HEK293 (cell line): Measurements from ENCODE around the gene NIT1.

Experiments used
- AEBP2 ChIP-seq: fragments of 450-650 bp; formaldehyde crosslinking; IDR thresholded peaks from 2 replicates; pipeline ENCODE4 v1.5.1; 2016; ENCODE audit warnings: missing biosample characterization, missing genetic modification characterization, borderline replicate concordance
- ELK4 ChIP-seq: IDR thresholded peaks from 2 replicates; pipeline ENCODE4 v1.6.1; 2011; ENCODE audit warnings: mild to moderate bottlenecking, low read depth, low read length, borderline replicate concordance
- HIC1 ChIP-seq: fragments of 450-650 bp; formaldehyde crosslinking; IDR thresholded peaks from 2 replicates; pipeline ENCODE4 v1.5.1; 2016; ENCODE audit warnings: missing biosample characterization, missing genetic modification characterization
- HOXA7 ChIP-seq: sonication (generic); formaldehyde crosslinking; IDR thresholded peaks from 2 replicates; pipeline ENCODE4 v1.8.1; 2022; ENCODE audit warnings: missing genetic modification reagents, borderline replicate concordance
- KLF7 ChIP-seq: fragments of 450-650 bp; formaldehyde crosslinking; IDR thresholded peaks from 2 replicates; pipeline ENCODE4 v1.5.1; 2016; ENCODE audit warnings: missing biosample characterization, missing genetic modification characterization, borderline replicate concordance
- MZF1 ChIP-seq: fragments of 450-650 bp; formaldehyde crosslinking; IDR thresholded peaks from 2 replicates; pipeline ENCODE4 v1.5.1; 2017; ENCODE audit warnings: missing biosample characterization, missing genetic modification characterization, borderline replicate concordance
- OSR2 ChIP-seq: fragments of 450-650 bp; formaldehyde crosslinking; IDR thresholded peaks from 2 replicates; pipeline ENCODE4 v1.5.1; 2016; ENCODE audit warnings: missing biosample characterization, missing genetic modification characterization
- OVOL3 ChIP-seq: fragments of 450-650 bp; formaldehyde crosslinking; IDR thresholded peaks from 2 replicates; pipeline ENCODE4 v1.5.1; 2016; ENCODE audit warnings: missing biosample characterization, missing genetic modification characterization
- PRDM1 ChIP-seq: fragments of 450-650 bp; formaldehyde crosslinking; IDR thresholded peaks from 2 replicates; pipeline ENCODE4; 2016; ENCODE audit warnings: missing biosample characterization, missing genetic modification characterization
- SALL2 ChIP-seq: fragments of 450-650 bp; formaldehyde crosslinking; IDR thresholded peaks from 2 replicates; pipeline ENCODE4 v1.5.0; 2017; ENCODE audit warnings: missing biosample characterization, mild to moderate bottlenecking, missing genetic modification characterization, borderline replicate concordance
- SCRT1 ChIP-seq: fragments of 450-650 bp; formaldehyde crosslinking; IDR thresholded peaks from 2 replicates; pipeline ENCODE4 v1.5.1; 2016; ENCODE audit warnings: missing biosample characterization, missing genetic modification characterization, borderline replicate concordance
- SP2 ChIP-seq: fragments of 450-650 bp; formaldehyde crosslinking; IDR thresholded peaks from 2 replicates; pipeline ENCODE4 v1.5.1; 2016; ENCODE audit warnings: missing biosample characterization, missing genetic modification characterization
- SP3 ChIP-seq: fragments of 450-650 bp; formaldehyde crosslinking; IDR thresholded peaks from 2 replicates; pipeline ENCODE4 v1.5.1; 2016; ENCODE audit warnings: missing biosample characterization, missing genetic modification characterization
- SP7 ChIP-seq: fragments of 450-650 bp; formaldehyde crosslinking; IDR thresholded peaks from 2 replicates; pipeline ENCODE4 v1.5.1; 2016; ENCODE audit warnings: missing biosample characterization, missing genetic modification characterization
- ZBTB1 ChIP-seq: fragments of 450-650 bp; formaldehyde crosslinking; IDR thresholded peaks from 2 replicates; pipeline ENCODE4 v1.5.1; 2016; ENCODE audit warnings: missing biosample characterization, missing genetic modification characterization
- ZBTB6 ChIP-seq: fragments of 450-650 bp; formaldehyde crosslinking; IDR thresholded peaks from 2 replicates; pipeline ENCODE4 v1.5.1; 2017; ENCODE audit warnings: missing biosample characterization, missing genetic modification characterization
- ZBTB7A ChIP-seq: fragments of 450-650 bp; formaldehyde crosslinking; IDR thresholded peaks from 2 replicates; pipeline ENCODE4 v1.5.1; 2016; ENCODE audit warnings: low read depth, missing biosample characterization, missing genetic modification characterization
- ZBTB8A ChIP-seq: fragments of 450-650 bp; formaldehyde crosslinking; IDR thresholded peaks from 2 replicates; pipeline ENCODE4 v1.5.1; 2016; ENCODE audit warnings: missing biosample characterization, missing genetic modification characterization
- ZFP41 ChIP-seq: fragments of 450-650 bp; formaldehyde crosslinking; IDR thresholded peaks from 2 replicates; pipeline ENCODE4 v1.5.1; 2016; ENCODE audit warnings: missing biosample characterization, missing genetic modification characterization, borderline replicate concordance
- ZFP69B ChIP-seq: fragments of 450-650 bp; formaldehyde crosslinking; IDR thresholded peaks from 2 replicates; pipeline ENCODE4 v1.5.1; 2016; ENCODE audit warnings: missing biosample characterization, missing genetic modification characterization
- ZNF132 ChIP-seq: fragments of 450-650 bp; formaldehyde crosslinking; IDR thresholded peaks from 2 replicates; pipeline ENCODE4 v1.5.1; 2017; ENCODE audit warnings: missing biosample characterization, missing genetic modification characterization, borderline replicate concordance
- ZNF155 ChIP-seq: fragments of 450-650 bp; formaldehyde crosslinking; IDR thresholded peaks from 2 replicates; pipeline ENCODE4 v1.5.1; 2016; ENCODE audit warnings: missing biosample characterization, missing genetic modification characterization
- ZNF16 ChIP-seq: fragments of 450-650 bp; formaldehyde crosslinking; IDR thresholded peaks from 2 replicates; pipeline ENCODE4 v1.5.1; 2016; ENCODE audit warnings: low read depth, missing biosample characterization, missing genetic modification characterization
- ZNF169 ChIP-seq: fragments of 450-650 bp; formaldehyde crosslinking; IDR thresholded peaks from 2 replicates; pipeline ENCODE4 v1.5.1; 2016; ENCODE audit warnings: missing biosample characterization, missing genetic modification characterization
- ZNF214 ChIP-seq: fragments of 450-650 bp; formaldehyde crosslinking; IDR thresholded peaks from 2 replicates; pipeline ENCODE4 v1.5.1; 2017; ENCODE audit warnings: missing biosample characterization, mild to moderate bottlenecking, missing genetic modification characterization, borderline replicate concordance
- ZNF266 ChIP-seq: fragments of 450-650 bp; formaldehyde crosslinking; IDR thresholded peaks from 2 replicates; pipeline ENCODE4 v1.5.1; 2016; ENCODE audit warnings: missing biosample characterization, missing genetic modification characterization, low read depth
- ZNF292 ChIP-seq: fragments of 450-650 bp; formaldehyde crosslinking; IDR thresholded peaks from 2 replicates; pipeline ENCODE4 v1.5.1; 2016; ENCODE audit warnings: low read depth, missing biosample characterization, missing genetic modification characterization, borderline replicate concordance
- ZNF324 ChIP-seq: fragments of 450-650 bp; formaldehyde crosslinking; IDR thresholded peaks from 2 replicates; pipeline ENCODE4 v1.5.1; 2016; ENCODE audit warnings: missing biosample characterization, missing genetic modification characterization
- ZNF404 ChIP-seq: fragments of 450-650 bp; formaldehyde crosslinking; IDR thresholded peaks from 2 replicates; pipeline ENCODE4 v1.5.1; 2017; ENCODE audit warnings: missing biosample characterization, missing genetic modification characterization
- ZNF529 ChIP-seq: fragments of 450-650 bp; formaldehyde crosslinking; IDR thresholded peaks from 2 replicates; pipeline ENCODE4 v1.5.1; 2017; ENCODE audit warnings: missing genetic modification characterization, missing biosample characterization; ENCODE audit not compliant: insufficient replicate concordance
- ZNF544 ChIP-seq: fragments of 450-650 bp; formaldehyde crosslinking; IDR thresholded peaks from 2 replicates; pipeline ENCODE4 v1.5.0; 2017; ENCODE audit warnings: missing biosample characterization, missing genetic modification characterization
- ZNF623 ChIP-seq: fragments of 450-650 bp; formaldehyde crosslinking; IDR thresholded peaks from 2 replicates; pipeline ENCODE4 v1.5.1; 2016; ENCODE audit warnings: missing biosample characterization, missing genetic modification characterization
- ZNF626 ChIP-seq: fragments of 450-650 bp; sonication (Bioruptor Pico); formaldehyde crosslinking; IDR thresholded peaks from 2 replicates; pipeline ENCODE4 v1.5.1; 2018; ENCODE audit warnings: missing biosample characterization, missing genetic modification characterization, inconsistent platforms
- ZNF629 ChIP-seq: fragments of 450-650 bp; formaldehyde crosslinking; IDR thresholded peaks from 2 replicates; pipeline ENCODE4 v1.5.1; 2017; ENCODE audit warnings: missing biosample characterization, missing genetic modification characterization
- ZNF664 ChIP-seq: fragments of 450-650 bp; formaldehyde crosslinking; IDR thresholded peaks from 2 replicates; pipeline ENCODE4 v1.5.1; 2016; ENCODE audit warnings: missing biosample characterization, missing genetic modification characterization
- ZNF768 ChIP-seq: fragments of 450-650 bp; formaldehyde crosslinking; IDR thresholded peaks from 2 replicates; pipeline ENCODE4 v1.5.1; 2018; ENCODE audit warnings: missing biosample characterization, mild to moderate bottlenecking, missing genetic modification characterization

The NIT1 gene

GRCh38 chr1:161159087-161159912, 41.4 kb downstream of the NIT1 start, which contains the start of gene USP21 (continued):
- TF ChIP-seq ZNF266 (tag by site-specific recombination), result no peak
- peak; percentile 68 for TF ChIP-seq SP2 (tag by site-specific recombination)
- no peak for TF ChIP-seq ZNF132 (tag by site-specific recombination)
- TF ChIP-seq OVOL3, result no peak
- TF ChIP-seq ZNF664 (tag by site-specific recombination), result no peak
- no peak for TF ChIP-seq HIC1 (tag by site-specific recombination)
- no peak; the same call in 1 of the 2 replicates for TF ChIP-seq ZNF623 (tag by site-specific recombination)
- TF ChIP-seq ZNF544 (tag by site-specific recombination), result no peak
- no peak for TF ChIP-seq ELK4
- TF ChIP-seq ZNF155 (tag by site-specific recombination), result no peak
- no peak for TF ChIP-seq MZF1 (tag by site-specific recombination)
- TF ChIP-seq SP7 (tag by site-specific recombination), result peak; percentile 41; the same call in 1 of the 2 replicates
- TF ChIP-seq HOXA7 (CRISPR knock-in tag), result no peak
- peak; percentile 34; the same call in 1 of the 2 replicates for TF ChIP-seq ZBTB8A (tag by site-specific recombination)
- no peak for TF ChIP-seq ZFP41 (tag by site-specific recombination)
- TF ChIP-seq ZNF629 (tag by site-specific recombination), result peak; percentile 27; the same call in 1 of the 2 replicates
- no peak for TF ChIP-seq ZBTB7A (tag by site-specific recombination)
- no peak for TF ChIP-seq ZFP69B (tag by site-specific recombination)
- TF ChIP-seq ZNF404 (tag by site-specific recombination), result no peak
- TF ChIP-seq ZNF16 (tag by site-specific recombination), result no peak
- TF ChIP-seq KLF7 (tag by site-specific recombination), result 0 out of 2 replicates have a peak, but pooled peaks have one; percentile 37
- TF ChIP-seq ZNF324 (tag by site-specific recombination), result peak; percentile 85
- no peak for TF ChIP-seq SCRT1 (tag by site-specific recombination)
- TF ChIP-seq ZNF169 (tag by site-specific recombination), result no peak
- TF ChIP-seq ZNF214 (tag by site-specific recombination), result no peak
- TF ChIP-seq OSR2 (tag by site-specific recombination), result no peak
- no peak for TF ChIP-seq ZBTB1 (tag by site-specific recombination)
- TF ChIP-seq SP3 (tag by site-specific recombination), result peak; percentile 91
- TF ChIP-seq ZNF768 (tag by site-specific recombination), result no peak
- no peak for TF ChIP-seq AEBP2 (tag by site-specific recombination)
- no peak for TF ChIP-seq PRDM1 (tag by site-specific recombination)
- no peak for TF ChIP-seq ZNF292 (tag by site-specific recombination)
- no peak for TF ChIP-seq SALL2 (tag by site-specific recombination)
- no peak for TF ChIP-seq ZNF529 (tag by site-specific recombination)
- no peak for TF ChIP-seq ZBTB6
- TF ChIP-seq ZNF626 (tag by site-specific recombination), result no peak
